Gastrocnemius medialis (tissue), 4 donors: ENCODE measurements around the gene IQCH.

ENCODE experiments used
- CTCF ChIP-seq, 5 experiments: fragments of 450-650 bp in 3 of 5; fragments of 200-600 bp in 2 of 5; sonication (generic) in 2 of 5; IDR thresholded peaks in 4 of 5; conservative IDR thresholded peaks in 1 of 5; 1 replicate in 4 of 5; 2 replicates in 1 of 5; pipeline ENCODE4 v1.5.1; 2016 to 2019; ENCODE audit warnings: antibody characterized with exemption in 5 of 5, mild to moderate bottlenecking in 3 of 5, moderate library complexity in 3 of 5
- POLR2A ChIP-seq, 2 donors: fragments of 450-650 bp; IDR thresholded peaks; one replicate each; pipeline ENCODE4 v1.6.1; 2017; ENCODE audit warnings: antibody characterized with exemption in 2 of 2, mild to moderate bottlenecking in 2 of 2, moderate library complexity in 2 of 2

- TF ChIP-seq CTCF (IDR thresholded peaks at IDR 0.05 in 4 of 5, conservative IDR thresholded peaks at IDR 0.05 in 1 of 5) (no peak), POLR2A (IDR thresholded peaks at IDR 0.05) (no peak)
Measured at GRCh38 chr15:67300266-67301025, 45.9 kb downstream of the IQCH start.
